Kidney tubule cell (primary cell): Measurements from ENCODE around the gene MDK.
"Not testable (repeated sequence)": the region's sequence is repeated elsewhere in the genome, so short reads cannot be mapped to it uniquely, and the experiment has no call there.

Source experiments
- DNase-seq: peaks from one replicate; pipeline ENCODE4 v3.0.0-alpha.2; 2018; ENCODE audit warnings: low spot score

MDK gene

DNA sequence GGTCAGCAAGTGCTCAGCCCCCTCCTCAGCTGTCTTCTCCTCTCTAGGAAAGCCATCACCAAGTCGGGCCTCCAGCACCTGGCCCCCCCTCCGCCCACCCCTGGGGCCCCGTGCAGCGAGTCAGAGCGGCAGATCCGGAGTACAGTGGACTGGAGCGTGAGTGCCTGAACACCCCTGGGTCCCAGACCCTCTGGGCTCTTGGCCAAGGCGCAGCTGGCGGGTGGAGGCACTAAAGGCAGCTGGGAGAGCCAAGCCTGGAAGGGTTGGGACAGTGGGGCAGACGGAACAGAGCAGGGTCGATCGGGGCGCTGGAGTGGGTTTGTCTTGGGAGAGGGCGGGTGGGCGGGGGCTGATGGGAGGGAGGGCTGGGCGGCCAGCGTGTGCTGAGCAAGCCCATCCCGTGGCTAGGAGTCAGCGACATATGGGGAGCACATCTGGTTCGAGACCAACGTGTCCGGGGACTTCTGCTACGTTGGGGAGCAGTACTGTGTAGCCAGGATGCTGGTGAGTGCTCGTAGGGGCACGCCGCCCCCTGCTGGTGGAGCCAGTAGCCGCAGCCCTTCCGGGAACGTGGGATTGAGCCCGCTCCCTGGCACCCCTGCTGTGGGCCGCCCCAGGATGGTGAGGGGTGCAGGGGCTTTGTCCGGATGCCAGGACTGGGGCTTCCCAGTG is 14.1 kb upstream of the MDK start:
- peak; percentile 38 for DNase-seq

DNA sequence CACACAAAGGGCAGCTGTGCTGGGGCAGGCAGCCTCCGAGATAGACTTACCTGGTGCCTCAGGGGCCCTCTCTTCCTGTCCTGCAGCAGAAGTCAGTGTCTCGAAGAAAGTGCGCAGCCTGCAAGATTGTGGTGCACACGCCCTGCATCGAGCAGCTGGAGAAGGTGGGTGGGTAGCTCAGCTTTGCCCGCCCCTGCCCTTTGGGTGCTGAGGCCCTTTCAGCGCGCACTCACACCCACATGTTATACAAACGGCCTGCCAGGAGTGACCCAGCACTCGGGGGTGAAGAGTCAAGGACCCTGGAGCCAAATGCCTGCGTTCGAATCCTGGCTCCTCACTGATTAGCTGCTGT is 13.6 kb upstream of the MDK start:
- no peak for DNase-seq

DNA sequence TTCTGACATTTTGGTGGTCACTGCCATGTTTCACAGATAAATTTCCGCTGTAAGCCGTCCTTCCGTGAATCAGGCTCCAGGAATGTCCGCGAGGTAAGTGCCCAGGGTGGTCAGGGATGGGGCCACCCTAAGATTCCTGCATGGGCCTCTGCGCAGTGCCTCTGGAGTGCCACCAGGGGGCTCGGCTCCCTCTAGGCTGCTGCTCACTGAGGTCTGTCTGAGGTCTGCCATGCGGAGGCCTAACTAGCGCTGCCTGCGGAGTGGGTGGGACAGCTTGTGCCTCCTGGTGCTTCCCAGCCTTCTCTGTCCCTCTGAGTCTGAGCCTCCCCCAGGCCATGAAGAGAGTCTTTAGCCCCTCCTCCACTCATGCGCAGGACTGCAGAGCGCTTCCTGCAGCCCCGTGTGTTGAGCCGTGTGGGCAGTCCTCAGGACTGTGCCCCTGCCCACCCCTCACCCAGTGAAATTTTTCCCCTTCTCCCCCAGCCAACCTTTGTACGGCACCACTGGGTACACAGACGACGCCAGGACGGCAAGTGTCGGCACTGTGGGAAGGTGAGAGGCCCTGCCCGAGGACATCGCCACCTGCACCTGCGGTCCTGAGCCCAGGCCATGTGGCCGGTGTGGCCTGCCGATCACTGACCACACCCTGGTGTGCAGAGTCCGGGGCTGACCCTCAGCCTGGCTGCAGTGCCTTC is 11.9 kb upstream of the MDK start:
- peak; percentile 73 for DNase-seq

DNA sequence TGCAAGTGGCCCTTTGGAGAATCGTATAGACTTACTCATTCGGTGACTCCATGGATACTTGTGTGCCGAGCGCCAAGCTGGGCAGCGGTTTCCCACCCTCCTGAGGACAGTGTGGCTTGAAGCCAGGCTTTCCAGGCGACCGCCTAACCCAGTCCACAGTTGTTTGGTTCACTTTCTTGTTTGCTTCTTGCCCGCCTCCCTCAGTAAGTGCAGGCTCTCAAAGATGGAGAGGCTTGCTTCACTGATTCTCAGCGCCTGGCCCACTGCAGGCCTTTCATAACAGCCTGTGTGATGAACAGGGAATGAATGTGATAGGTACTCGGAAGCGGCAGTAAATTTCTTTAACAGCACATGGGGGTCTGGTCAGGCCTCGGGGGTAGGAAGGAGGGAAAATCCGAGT is 11.2 kb upstream of the MDK start:
- DNase-seq: no peak

DNA sequence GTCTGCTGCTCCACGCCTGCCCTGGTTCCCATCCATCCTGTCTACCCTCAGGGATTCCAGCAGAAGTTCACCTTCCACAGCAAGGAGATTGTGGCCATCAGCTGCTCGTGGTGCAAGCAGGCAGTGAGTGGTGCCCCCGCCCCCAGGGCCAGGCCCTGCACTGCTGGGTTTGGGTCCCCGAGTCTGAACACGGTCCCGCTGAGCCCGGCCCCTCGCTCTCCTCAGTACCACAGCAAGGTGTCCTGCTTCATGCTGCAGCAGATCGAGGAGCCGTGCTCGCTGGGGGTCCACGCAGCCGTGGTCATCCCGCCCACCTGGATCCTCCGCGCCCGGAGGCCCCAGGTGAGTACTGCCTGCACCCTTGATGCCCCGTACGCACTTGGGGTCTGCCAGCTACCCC is 10.2 kb upstream of the MDK start:
- DNase-seq: not testable (repeated sequence)

DNA sequence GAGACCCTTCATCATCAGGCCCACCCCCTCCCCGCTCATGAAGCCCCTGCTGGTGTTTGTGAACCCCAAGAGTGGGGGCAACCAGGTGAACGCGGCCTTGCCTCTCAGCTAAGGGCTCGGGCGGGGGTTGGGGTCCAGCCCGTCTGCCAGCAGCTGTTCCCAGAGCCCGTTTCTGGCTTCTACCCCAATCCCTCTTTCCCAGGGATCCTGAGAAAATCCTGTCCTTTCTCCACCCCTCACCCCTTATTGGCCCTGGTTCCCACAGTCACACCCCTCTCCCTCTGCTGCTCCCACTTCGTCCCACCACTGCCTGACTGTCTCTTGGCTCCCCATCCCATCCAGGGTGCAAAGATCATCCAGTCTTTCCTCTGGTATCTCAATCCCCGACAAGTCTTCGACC is 9.4 kb upstream of the MDK start:
- DNase-seq: no peak

DNA sequence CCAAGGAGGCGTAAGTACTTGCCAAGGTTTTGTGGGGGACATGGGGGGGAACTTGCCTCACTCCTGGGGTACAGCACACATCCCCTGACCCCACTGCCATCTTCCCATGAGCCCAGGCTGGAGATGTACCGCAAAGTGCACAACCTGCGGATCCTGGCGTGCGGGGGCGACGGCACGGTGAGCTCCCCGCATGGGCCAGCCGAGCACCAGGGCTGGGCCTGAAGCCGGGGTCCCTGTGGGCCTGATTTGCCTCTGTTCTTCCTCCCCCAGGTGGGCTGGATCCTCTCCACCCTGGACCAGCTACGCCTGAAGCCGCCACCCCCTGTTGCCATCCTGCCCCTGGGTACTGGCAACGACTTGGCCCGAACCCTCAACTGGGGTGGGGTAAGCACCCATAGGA is 9.0 kb upstream of the MDK start:
- not testable (repeated sequence) for DNase-seq

DNA sequence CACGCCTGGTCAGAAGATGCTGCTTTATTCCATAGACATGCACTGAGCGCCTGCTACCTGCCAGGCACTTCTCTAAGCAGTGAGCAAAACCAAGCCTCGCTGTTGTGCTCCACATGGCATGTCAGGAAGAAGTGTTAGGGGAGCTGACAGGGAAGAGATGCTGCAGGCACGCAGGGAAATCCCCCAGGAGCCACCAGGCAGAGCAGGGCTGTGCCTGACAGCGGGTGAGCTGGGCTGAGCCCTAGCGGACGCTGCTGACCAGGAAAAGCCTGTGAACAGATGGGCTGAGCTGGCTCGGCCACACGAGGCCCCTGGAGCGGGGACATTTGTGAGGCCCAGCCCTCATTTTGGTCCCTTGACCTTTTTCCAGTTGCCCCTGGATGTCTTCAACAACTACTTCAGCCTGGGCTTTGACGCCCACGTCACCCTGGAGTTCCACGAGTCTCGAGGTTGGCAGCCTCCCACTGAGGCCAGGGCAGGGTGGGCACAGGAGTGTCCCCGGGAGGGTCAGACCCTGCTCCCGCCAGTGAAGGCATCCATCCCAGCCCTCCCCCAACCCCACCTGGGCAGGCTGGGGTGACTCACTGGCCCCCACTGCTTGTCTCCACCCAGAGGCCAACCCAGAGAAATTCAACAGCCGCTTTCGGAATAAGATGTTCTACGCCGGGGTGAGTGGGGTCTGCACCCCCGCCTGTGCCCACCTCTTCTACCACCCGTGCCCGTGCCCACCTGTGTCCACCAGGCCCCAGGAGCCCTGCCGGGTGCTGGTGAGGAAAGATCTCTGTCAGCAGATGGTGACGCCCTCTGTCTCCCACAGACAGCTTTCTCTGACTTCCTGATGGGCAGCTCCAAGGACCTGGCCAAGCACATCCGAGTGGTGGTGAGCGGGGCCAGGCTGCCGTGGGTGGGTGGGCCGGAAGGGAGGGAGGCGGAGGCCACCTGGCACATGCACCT is 7.4 kb upstream of the MDK start:
- no peak for DNase-seq

DNA sequence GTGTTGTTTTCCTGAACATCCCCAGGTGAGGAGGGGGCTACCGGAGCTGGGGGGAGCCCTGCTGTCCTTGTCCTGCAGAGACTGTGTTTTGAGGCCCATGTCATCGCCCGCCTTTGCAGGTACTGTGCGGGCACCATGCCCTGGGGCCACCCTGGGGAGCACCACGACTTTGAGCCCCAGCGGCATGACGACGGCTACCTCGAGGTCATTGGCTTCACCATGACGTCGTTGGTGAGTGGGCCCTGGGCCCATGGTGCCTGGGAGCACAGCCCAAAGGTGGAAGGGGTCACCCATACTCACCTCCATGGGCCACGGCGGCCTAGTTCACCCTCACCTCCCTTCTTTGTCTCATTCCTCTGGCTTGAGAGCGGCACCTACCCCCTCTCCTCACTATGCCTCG is 6.7 kb upstream of the MDK start:
- no peak for DNase-seq

DNA sequence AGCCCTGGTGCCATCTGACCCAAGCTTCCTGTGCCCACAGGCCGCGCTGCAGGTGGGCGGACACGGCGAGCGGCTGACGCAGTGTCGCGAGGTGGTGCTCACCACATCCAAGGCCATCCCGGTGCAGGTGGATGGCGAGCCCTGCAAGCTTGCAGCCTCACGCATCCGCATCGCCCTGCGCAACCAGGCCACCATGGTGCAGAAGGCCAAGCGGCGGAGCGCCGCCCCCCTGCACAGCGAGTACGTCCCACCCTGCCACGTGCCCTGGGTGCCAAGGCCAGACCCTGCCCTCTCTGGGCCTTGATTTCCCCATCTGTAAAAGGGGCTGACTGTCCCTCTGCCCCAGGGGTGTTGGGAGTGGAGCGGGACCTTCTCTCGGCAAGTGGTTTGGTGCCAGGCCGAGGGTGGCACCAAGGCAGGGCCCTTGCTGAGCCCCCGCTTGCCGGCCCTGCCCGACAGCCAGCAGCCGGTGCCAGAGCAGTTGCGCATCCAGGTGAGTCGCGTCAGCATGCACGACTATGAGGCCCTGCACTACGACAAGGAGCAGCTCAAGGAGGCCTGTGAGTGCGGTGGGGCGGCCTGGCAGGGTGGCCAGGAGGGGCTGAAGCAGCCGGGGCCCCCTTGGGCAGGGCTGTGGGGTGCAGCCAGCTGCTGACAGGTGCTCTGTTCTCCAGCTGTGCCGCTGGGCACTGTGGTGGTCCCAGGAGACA is 5.9 kb upstream of the MDK start:
- DNase-seq: no peak

DNA sequence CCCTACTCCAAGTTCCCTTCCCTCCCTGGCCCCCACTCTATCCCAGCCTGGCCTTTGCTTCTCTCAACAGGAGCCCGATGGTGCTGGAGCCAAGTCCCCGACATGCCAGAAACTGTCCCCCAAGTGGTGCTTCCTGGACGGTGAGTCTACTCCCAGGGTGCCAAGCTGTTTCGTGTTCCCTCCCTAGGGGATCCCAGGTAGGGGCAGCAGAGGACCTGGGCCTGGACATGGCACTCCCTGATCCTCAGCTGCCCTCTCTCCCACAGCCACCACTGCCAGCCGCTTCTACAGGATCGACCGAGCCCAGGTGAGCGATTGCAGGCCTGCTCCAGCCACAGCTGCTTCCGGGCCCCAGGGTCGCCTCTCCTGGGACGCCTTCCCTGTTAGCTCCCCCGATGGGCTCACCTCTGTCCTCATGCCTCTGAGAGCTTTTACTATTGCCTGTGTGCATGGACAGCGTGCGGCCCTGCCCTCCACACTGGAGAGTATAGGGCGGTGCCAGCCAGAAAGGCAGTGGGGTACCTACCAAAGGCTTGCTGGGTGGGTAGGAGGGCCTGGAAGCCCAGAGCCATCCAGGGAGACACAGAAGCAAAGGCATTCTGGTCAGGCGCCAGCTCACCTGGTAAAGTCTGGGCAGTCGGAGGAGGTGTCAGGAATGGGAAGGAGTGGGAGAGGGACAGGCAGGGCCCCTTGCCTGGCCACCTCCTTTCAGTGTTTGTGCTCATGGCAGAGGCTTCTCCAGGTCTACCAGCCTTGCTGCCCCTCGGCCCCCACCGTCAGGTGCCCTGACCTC is 5.0 kb upstream of the MDK start:
- DNase-seq: no peak

DNA sequence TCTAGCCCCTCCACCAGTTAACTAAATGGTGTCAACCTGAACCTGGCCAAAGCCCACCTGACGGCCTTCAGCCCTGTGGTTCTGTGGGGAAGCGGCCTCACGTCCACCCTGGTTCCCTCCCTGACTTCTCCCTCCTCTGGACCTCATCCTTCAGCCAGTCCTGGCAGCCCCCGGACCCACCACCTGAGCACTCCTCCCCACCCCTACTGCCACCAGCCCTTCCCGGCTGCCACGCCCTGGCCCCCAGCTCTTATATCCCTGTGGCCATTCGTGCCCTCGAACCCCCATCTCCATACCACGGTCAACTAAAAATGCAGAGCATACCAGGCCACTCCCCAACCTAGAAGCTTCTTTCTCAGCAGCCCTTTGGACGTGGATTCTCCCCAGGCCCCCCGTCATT is 4.2 kb upstream of the MDK start:
- DNase-seq: no peak

DNA sequence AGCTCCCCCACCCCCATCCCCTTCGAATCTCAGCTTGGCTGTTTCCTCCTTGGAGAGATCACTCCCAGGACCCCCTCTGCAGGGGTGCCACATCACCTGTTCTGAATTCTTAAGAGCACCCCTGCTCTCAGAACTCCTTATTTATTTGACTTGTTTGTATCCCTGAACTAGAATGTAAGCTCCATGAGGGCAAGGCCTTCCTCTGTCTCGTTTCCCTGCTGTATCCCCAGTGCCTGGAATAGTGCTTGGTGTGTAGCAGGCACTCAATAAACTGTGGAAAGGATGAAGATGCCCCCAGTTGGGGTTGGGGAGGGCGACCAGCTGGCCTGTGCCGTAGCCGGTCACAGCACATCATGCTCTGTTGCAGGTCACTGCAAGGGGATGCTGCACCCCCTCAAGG is 3.6 kb upstream of the MDK start:
- no peak for DNase-seq

DNA sequence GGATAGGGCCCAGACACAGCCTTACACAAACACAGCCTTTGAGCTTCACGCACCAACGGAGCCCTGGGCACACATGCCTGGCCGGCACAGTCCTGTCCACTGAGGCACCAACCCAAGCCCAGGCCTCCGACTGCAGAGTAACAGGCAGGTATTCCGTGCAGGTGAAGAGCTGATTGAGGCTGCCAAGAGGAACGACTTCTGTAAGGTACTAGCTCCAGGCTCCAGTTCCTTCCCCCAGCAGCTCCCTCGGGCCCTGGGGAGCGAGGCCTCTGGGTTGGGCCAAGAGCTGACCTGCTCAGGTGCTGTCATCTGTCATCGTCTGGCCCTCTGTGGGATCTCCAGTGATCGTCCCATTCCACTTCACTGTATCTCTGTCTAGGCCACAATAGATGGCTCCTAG is 3.2 kb upstream of the MDK start:
- DNase-seq: no peak

DNA sequence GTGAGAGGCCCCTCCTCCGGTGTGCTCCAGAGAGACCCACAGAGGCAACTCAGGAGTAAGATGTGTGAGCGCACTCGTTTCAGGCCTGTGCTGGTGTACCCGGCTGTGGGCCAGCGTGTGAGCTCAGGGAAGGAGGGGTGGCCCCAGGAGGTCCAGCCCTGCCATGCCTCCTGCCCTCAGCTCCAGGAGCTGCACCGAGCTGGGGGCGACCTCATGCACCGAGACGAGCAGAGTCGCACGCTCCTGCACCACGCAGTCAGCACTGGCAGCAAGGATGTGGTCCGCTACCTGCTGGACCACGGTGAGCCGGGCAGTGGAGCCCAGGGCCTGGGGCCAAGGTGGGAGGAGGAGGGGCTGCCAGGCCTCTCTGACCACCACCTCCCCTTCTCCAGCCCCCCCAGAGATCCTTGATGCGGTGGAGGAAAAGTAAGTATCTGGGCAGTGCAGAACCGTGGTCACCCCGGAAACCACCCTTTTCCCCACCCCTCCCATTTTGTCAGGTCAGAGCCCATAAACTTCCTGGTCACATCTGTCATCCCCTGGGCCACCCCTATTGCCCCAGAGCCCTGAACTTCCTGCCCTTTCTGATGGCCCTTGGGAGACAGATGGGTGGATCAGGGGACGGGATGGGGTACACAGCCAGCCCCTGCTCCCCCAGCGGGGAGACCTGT is 2.5 kb upstream of the MDK start:
- no peak for DNase-seq

DNA sequence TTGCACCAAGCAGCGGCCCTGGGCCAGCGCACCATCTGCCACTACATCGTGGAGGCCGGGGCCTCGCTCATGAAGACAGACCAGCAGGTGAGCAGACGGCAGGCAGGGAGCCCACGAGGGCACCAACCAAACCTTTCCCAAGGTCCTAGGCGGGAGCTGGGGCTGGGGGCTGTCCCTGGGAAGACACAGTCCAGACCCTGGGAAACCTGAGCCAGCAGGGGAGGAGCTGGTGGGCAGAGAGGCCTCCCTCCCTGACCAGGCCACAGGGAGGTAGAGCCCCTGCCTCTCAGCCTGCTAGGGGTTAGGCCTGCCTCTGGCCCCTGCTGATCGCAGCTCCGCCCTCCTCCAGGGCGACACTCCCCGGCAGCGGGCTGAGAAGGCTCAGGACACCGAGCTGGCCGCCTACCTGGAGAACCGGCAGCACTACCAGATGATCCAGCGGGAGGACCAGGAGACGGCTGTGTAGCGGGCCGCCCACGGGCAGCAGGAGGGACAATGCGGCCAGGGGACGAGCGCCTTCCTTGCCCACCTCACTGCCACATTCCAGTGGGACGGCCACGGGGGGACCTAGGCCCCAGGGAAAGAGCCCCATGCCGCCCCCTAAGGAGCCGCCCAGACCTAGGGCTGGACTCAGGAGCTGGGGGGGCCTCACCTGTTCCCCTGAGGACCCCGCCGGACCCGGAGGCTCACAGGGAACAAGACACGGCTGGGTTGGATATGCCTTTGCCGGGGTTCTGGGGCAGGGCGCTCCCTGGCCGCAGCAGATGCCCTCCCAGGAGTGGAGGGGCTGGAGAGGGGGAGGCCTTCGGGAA is 1.8 kb upstream of the MDK start:
- not testable (repeated sequence) for DNase-seq

DNA sequence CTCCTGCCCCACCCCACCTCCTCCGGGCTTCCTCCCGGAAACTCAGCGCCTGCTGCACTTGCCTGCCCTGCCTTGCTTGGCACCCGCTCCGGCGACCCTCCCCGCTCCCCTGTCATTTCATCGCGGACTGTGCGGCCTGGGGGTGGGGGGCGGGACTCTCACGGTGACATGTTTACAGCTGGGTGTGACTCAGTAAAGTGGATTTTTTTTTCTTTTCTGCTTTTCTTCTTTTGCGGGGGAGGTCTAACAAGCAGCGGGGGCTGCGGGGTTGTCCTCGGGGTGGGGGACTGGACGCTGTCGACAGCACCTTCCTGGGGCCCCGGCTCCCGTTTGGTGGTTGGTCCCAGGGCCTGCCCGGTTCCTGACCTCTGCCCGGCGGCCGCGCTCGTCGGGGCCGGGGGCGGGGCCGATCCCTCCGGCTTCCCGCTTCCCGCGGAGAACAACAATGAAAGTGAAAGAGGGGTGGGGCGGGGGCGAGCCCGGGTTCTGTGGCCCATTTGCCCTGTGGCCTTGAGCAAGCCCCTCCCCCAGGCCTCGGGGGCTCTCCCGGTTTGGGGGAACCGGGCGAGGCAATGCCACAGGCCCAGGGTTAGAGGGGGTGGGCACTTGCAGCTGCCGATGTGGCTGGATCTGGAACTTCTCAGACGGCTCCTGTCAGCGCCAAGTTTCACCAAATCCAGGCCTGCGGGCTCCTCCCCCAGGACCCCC is 975 bp upstream of the MDK start:
- no peak for DNase-seq

DNA sequence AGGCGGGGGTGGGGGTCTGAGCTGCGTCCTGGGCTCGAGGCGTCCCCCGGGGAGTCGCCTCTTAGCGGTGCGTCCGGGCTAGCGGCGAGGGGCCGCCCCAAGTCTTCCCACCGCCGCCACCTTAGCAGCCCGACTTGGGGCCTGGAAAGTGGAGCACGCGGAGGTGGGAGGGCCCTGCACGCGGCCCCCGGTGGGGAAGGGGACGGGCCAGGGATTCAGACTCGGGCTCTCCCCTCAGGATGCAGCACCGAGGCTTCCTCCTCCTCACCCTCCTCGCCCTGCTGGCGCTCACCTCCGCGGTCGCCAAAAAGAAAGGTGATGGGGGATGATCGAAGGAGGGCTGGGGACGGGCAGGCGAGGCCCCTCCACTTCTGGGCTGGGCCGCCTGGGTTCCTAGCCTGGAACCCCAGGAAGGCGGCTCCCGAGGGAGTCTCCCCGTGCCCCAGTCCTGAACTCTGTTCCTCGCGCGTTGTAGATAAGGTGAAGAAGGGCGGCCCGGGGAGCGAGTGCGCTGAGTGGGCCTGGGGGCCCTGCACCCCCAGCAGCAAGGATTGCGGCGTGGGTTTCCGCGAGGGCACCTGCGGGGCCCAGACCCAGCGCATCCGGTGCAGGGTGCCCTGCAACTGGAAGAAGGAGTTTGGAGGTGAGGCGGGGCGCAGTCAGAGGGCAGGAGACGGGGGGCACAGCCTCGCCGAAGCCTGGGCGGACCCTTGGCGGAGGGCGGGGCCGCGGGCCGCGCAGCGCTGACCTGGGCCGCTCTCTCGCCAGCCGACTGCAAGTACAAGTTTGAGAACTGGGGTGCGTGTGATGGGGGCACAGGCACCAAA is 563 bp downstream of the MDK start:
- DNase-seq: no peak
